SJSA1 (cell line): ENCODE measurements around the gene USH1C. TPM values are rescaled to one million over a fixed set of nuclear protein-coding genes. Genes with fewer than 3 reads are reported as not detected.

Experiments used
- DNase-seq, 2 experiments: peaks; one replicate each; pipeline ENCODE4 v3.0.0-alpha.2; 2015 to 2020; ENCODE audit warnings: low spot score in 2 of 2, low read depth in 1 of 2
- H3K27ac ChIP-seq: fragments of 250-450 bp; sonication (Bioruptor Pico); 2 replicates; pipeline ENCODE4 v1.5.1; 2020; ENCODE audit warnings: mild to moderate bottlenecking, moderate library complexity
- H3K27me3 ChIP-seq: fragments of 250-450 bp; sonication (Bioruptor Pico); replicated peaks from 2 replicates; pipeline ENCODE4 v1.5.1; 2020; ENCODE audit warnings: mild to moderate bottlenecking, moderate library complexity
- H3K36me3 ChIP-seq: fragments of 250-450 bp; sonication (Bioruptor Pico); 2 replicates; pipeline ENCODE4 v1.5.1; 2020; ENCODE audit warnings: mild to moderate bottlenecking
- H3K4me1 ChIP-seq: fragments of 250-450 bp; sonication (Bioruptor Pico); replicated peaks from 2 replicates; pipeline ENCODE4 v1.6.1; 2021; ENCODE audit warnings: mild to moderate bottlenecking
- H3K4me3 ChIP-seq: fragments of 250-450 bp; sonication (Bioruptor Pico); 2 replicates; pipeline ENCODE4 v1.5.1; 2020; ENCODE audit warnings: mild to moderate bottlenecking
- H3K9me3 ChIP-seq: fragments of 250-450 bp; sonication (Bioruptor Pico); replicated peaks from 2 replicates; pipeline ENCODE4 v1.5.1; 2020; ENCODE audit warnings: mild to moderate bottlenecking
- total RNA-seq: library from RNA; depleted of rRNA; stranded (reverse); fragments of >200 nt; shearing (Covaris generic); gene quantifications from 2 replicates; pipeline ENCODE4 v1.2.3, GENCODE V29; 2014

Gene USH1C
- total RNA-seq, 1 experiment from 2014 or later: not detected

DNA sequence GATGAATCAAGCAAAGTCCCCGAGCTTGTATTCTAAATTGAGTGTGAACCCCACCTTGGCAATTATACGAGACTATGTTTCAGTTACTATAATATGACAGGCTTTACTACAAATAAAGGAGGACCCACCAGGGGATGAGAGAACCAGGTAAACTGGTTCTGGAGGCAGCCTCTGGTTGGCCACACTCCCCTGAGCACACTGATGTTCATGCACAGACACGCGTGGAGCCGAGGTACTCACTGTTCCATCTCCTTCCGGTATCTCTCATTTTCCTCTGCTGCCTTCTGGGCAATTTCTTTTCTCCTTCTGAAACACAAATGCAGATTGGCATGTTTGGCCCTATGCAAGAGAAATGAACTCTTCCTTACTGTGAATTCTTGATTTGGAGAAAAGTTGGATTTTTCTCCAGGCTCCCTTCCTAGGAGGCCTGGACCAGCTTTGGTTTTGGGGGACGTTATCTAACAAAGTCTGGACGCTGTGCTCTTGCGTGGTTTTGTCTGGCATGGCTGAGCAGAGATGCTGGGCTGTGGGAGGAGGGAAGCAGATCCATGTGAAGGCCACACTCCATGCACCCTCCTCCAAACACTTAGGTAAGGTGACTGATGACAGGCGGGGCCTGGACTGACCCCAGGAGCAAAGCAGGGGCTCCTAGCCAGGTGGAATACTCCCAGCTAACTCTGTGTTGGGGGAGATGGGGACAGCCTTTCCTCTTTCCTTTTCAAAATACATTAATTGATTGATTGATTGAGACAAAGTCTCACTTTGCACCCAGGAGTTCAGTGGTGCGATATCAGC, 22.9 kb downstream of the USH1C start:
- Histone ChIP-seq H3K36me3 (no peaks in the 10 kb centered on the region), H3K4me1 (no peaks in the 10 kb centered on the region), H3K27ac (no peak overlapping the region), H3K27me3 (peaks cover 48% of the 10 kb centered on the region), H3K9me3 (no peaks in the 10 kb centered on the region), H3K4me3 (no peak overlapping the region)
- DNase-seq: no peak

DNA sequence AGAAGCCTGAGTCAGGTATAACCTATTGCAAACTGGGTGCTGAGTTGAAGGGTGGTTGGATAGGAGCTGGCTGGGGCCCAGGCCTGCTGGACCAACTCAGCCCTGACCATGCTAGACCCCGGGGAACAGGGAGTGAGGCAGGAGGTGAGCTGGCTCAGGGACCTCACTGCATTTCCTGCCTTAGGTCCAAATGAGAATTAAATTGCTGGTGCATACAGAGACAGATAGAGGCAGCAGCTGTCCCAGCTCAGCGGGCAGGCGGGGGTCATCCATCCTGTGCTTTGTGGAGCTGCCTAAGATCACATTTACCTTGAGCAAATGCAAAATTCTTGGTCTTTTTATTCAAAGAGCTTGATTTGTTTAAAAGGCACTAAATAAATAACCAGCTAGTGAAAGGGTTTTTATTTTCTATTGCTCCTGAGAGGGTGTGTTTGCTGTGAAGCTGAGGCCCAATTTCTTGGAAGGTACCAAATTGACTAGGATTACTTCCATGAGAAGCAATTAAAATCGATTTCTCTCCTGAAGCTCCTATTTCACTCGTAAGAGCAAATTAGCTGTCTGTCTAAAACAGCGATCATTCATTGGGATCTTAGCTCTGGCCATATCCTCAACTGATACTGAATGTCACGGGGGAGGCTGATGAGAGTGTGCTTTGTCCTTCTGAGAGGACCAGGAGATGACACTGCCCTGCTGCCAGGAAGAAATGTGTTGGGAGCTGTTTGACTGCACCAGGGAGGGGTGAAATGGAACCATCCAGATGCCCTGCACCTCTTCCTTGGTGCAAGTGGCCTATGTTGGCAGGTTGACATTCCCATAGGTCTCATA, 24.9 kb downstream of the USH1C start:
- Histone ChIP-seq H3K4me1 (no peaks in the 10 kb centered on the region), H3K27ac (no peak overlapping the region), H3K4me3 (no peak overlapping the region), H3K27me3 (peaks cover 40% of the 10 kb centered on the region), H3K9me3 (no peaks in the 10 kb centered on the region), H3K36me3 (no peaks in the 10 kb centered on the region)
- no peak for DNase-seq

DNA sequence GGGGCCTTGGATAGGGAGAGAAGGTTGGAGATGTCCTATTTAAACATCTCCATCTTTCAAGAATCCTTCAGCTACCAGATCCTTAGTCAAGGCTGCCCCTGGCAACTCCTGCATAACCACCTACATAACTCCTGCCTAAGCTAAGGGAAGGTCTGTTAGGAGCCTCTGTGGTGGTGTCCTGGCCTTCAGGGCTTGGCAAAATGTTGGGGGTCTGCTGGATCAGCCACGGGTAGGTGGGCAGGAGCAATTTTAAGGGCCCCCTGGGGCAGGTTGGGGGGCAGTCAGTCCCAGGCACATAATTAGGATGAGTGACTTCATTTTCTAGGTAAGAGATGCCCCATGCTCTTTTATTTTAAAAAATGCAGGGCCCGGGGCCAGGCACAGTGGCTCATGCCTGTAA, 25.9 kb downstream of the USH1C start:
- Histone ChIP-seq H3K27me3 (peaks cover 38% of the 10 kb centered on the region), H3K27ac (no peak overlapping the region), H3K9me3 (no peaks in the 10 kb centered on the region), H3K36me3 (no peaks in the 10 kb centered on the region), H3K4me1 (no peaks in the 10 kb centered on the region), H3K4me3 (no peak overlapping the region)
- DNase-seq: no peak

DNA sequence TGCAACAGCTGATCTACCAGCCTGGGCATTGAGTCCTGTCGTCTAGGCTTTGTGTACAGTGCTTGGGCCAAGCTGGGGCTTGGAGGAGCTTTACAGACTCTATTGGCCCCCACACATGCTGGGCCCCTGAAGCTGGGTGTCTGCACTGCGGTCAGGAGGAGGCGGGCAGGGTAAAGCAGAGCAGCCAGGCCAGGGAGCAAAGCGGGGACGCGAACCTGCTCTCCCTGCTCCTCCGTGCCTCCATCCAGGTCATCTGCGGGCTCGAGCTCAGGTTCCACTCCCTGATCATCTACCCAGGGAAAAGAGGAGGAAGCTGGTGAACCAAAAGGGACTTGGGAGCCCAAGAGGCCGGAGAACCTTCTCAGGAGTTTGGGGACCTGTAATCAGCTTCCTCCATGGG, 27.0 kb downstream of the USH1C start:
- H3K4me1 ChIP-seq: no peaks in the 10 kb centered on the region
- H3K27ac ChIP-seq: no peak overlapping the region
- H3K36me3 ChIP-seq: no peaks in the 10 kb centered on the region
- H3K9me3 ChIP-seq: no peaks in the 10 kb centered on the region
- no peak overlapping the region for H3K4me3 ChIP-seq
- H3K27me3 ChIP-seq: peaks cover 38% of the 10 kb centered on the region
- DNase-seq: no peak

DNA sequence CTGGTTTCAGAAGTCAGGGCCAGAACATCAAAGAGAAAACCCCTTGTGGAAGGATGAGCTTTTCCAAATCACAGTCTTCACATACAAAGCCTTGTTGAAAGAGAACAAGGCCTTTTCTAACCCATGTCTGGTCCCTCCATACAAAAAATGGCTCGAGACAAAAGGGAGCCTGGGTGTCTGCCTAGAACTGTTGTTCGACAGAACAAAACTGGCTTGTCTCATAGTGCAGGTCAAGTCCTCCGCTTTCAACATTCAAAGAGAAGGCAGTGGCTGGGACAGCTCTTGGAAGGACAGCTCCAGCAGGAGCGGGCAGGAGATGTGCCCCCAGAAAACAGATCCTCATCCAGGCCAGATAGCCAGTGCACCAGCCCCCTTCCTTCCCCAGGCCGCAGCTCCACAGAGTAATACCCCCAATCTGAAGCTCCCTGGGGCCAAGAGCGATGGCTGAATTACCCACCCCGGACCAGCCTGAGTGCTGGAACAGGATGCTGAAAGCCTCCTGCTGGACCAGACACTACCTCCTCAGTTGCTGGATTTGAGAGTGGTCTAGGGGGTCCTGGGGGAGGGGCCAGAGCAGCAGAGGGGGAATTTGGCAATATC, 27.6 kb downstream of the USH1C start:
- Histone ChIP-seq H3K27ac (no peak overlapping the region), H3K4me1 (no peaks in the 10 kb centered on the region), H3K4me3 (no peak overlapping the region), H3K36me3 (no peaks in the 10 kb centered on the region), H3K27me3 (peaks cover 40% of the 10 kb centered on the region), H3K9me3 (no peaks in the 10 kb centered on the region)
- DNase-seq: no peak

DNA sequence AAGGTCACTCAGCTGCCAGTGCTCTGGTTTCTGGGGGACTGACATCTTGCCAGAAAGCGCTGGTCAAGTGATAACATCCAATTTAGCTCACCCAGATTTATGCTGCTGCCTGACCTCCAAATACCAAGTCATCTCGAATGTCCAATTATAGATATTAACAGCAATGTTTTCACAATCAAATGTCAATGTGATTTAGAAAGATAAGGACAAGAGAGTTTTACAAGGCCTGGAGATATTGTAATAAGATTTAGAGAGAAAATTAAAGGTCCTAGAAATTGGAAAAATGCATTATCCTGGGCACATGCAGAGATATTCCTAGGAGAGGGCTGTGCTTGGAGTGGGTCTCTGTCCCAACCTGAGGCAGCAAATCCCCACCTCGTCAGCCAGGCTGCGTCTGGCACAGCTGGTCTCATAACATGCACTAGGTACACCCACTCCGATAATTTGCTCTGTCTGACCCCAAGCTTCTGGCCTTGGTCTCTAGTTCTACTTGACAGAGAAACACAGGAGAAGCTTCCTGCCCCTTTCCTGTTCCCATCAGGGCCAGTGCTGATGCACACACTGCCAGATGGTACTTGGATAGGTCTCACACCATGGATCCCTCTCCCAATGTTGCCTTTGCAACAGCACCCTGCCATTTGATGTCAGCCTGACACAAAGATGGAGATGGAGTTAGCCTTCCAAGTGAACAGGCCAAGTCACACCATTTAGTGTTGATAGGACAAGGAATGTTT, 28.6 kb downstream of the USH1C start:
- no peak overlapping the region for H3K27ac ChIP-seq
- peaks cover 36% of the 10 kb centered on the region for H3K27me3 ChIP-seq
- no peaks in the 10 kb centered on the region for H3K9me3 ChIP-seq
- no peaks in the 10 kb centered on the region for H3K4me1 ChIP-seq
- DNase-seq: no peak
- no peaks in the 10 kb centered on the region for H3K36me3 ChIP-seq
- no peak overlapping the region for H3K4me3 ChIP-seq

DNA sequence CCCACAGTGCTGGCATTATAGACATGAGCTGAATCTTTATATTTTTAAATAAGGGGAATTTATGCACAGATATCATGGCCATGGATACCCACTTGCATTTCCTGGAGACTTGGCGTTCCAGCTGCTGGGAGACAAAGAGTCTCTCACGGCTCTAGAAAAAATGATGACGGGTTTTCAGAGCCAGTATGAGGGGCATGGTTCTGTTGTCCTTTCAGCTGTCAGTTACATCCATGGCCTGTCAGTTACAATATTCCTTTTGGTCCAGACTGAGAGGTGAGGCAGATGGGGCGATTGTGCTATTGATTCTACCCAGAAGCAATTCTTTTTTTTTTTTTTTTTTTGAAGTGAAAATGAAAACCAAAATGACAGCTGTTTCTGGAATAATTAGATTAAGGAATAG, 29.7 kb downstream of the USH1C start:
- DNase-seq: no peak
- Histone ChIP-seq H3K9me3 (no peaks in the 10 kb centered on the region), H3K27ac (no peak overlapping the region), H3K4me1 (no peaks in the 10 kb centered on the region), H3K36me3 (no peaks in the 10 kb centered on the region), H3K27me3 (peaks cover 41% of the 10 kb centered on the region), H3K4me3 (no peak overlapping the region)

DNA sequence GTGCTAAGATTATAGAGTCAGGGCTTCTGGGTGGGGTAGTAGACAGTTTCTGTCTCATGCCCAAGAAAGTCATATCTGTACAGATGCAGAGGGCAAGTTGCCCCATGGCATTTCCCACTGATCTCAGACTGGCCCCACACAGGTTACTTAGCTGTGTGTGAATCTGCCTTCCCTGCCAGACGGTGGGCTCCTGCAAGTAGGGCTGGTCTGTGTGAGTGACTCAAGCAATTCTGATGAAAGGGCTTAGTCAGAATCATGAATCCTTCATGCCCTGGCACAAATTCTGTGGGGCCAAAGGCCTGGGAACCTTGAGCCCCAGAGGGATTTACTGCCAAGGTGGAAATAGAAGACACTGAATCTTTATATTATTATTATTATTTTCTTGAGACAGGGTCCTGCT, 30.4 kb downstream of the USH1C start:
- H3K9me3 ChIP-seq: no peaks in the 10 kb centered on the region
- H3K4me3 ChIP-seq: no peak overlapping the region
- no peaks in the 10 kb centered on the region for H3K36me3 ChIP-seq
- no peaks in the 10 kb centered on the region for H3K4me1 ChIP-seq
- no peak for DNase-seq
- H3K27ac ChIP-seq: no peak overlapping the region
- H3K27me3 ChIP-seq: peaks cover 39% of the 10 kb centered on the region

DNA sequence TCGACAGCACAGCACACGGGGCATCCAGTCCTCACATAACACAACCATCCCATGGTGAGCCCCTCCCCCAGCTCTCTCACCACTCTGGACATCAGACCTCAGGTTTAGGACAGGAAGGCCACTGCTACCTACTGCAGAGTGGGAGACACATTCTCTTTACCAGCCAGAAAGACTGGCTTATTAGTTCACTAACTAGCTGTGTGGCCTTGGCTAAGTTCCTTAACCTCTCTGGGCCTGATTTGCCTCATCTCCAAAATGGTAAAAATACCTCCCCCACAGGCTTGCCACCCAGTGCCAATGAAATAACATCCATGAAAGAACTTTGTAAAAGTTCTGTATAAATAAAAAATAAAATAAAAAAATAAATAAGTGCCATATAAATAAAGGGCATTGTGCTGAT, 32.1 kb downstream of the USH1C start:
- Histone ChIP-seq H3K4me3 (no peak overlapping the region), H3K27me3 (peaks cover 50% of the 10 kb centered on the region), H3K4me1 (no peaks in the 10 kb centered on the region), H3K9me3 (no peaks in the 10 kb centered on the region), H3K36me3 (no peaks in the 10 kb centered on the region), H3K27ac (no peak overlapping the region)
- no peak for DNase-seq

DNA sequence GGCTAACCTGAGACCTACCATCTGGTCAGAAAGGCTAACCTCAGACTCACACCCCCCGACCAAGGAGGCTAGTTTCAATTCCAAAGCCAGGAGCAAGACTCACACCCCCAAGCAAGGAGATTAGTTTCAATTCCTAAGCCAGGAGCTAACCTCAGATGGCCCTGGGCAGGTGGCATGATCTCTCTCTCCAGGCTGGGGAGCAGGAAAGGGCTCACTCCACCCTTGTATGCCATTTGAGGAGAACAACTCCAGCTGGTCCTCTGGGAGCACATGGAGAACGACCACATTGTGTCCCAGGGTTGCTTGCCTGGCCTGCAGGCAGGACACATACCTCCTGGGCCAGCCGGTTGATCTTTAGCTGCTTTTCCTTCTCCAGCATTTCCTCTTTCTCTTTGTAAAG, 32.6 kb downstream of the USH1C start:
- H3K27me3 ChIP-seq: peaks cover 47% of the 10 kb centered on the region
- no peaks in the 10 kb centered on the region for H3K36me3 ChIP-seq
- H3K27ac ChIP-seq: no peak overlapping the region
- H3K9me3 ChIP-seq: no peaks in the 10 kb centered on the region
- DNase-seq: no peak
- H3K4me1 ChIP-seq: no peaks in the 10 kb centered on the region
- no peak overlapping the region for H3K4me3 ChIP-seq

DNA sequence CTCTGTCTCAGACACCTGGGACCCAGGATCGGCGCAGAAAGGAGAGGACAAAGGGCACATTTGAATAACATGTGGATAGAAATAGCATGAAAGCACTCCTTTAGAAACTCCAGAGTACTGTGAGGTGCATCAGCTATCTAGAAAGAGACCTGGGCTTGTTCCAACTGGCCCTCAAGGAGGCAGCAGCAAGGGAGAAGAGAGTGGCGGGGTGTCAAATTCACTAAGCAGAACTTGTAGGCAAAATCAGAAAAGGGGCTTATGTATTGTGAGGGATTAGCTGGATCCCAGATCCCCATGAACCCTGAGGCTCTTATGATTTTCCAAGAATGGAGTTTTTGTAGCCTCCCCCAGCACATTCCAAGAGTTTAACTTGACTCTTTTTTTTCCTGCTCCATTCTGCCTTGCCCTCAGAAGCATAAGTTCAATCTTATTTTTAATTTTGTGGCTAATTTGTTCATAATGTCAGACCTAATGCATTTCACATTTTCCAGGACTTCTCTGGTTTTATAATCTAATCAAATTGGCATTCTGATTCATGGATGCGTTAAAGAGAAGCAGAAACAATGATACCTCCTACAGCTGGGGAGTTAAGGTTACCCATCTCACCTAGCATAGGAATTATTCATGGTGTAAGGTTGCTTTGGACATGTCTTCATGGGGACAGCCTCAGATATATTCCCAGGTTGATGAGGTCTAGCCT, 33.6 kb downstream of the USH1C start:
- peaks cover 47% of the 10 kb centered on the region for H3K27me3 ChIP-seq
- H3K4me1 ChIP-seq: no peaks in the 10 kb centered on the region
- H3K4me3 ChIP-seq: no peak overlapping the region
- H3K27ac ChIP-seq: no peak overlapping the region
- no peaks in the 10 kb centered on the region for H3K36me3 ChIP-seq
- DNase-seq: no peak
- H3K9me3 ChIP-seq: no peaks in the 10 kb centered on the region

DNA sequence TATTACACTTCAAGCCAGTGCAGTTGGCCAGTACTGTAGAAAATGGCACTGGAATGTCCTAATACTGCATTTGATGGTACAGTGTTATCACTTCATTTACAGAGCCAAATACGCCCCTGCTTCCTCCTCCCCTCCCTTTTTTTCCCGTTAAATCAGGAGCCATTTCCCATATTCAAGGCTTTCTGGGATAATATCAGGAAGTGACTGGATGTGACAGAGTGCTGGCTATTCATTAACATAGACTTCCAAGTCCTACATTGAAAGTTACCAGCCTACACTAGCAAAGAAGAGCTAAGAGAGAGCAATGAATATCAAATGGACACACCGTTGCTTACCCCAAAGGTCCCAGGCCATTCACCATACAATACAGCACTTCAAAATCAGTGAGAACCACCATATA, 35.4 kb downstream of the USH1C start:
- Histone ChIP-seq H3K4me3 (no peak overlapping the region), H3K4me1 (no peaks in the 10 kb centered on the region), H3K9me3 (no peaks in the 10 kb centered on the region), H3K27me3 (peaks cover 33% of the 10 kb centered on the region), H3K27ac (no peak overlapping the region), H3K36me3 (no peaks in the 10 kb centered on the region)
- DNase-seq: no peak

DNA sequence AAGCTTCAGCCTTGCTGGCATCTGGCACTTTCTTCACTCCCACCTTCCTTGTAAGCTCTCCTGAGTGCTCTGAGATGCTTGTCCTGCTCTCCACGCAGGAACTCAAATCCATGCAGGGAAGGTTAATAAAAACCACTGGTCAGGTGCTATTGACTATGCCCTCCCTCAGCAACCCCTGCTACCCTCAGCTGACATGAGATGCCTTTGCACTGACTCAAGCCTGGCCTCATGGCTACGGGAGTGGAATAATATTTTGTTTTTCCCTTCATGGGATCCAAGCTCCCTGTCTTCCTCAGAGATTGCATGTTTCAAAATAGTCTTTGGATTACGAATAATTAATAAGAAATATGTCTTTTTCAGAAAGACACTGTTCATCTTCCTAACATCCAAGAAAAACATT, 35.9 kb downstream of the USH1C start:
- H3K4me3 ChIP-seq: no peak overlapping the region
- no peak for DNase-seq
- H3K27me3 ChIP-seq: peaks cover 33% of the 10 kb centered on the region
- H3K9me3 ChIP-seq: no peaks in the 10 kb centered on the region
- no peaks in the 10 kb centered on the region for H3K4me1 ChIP-seq
- no peak overlapping the region for H3K27ac ChIP-seq
- no peaks in the 10 kb centered on the region for H3K36me3 ChIP-seq
